GM18861 (cell line): ENCODE data around the gene ABHD17B.
A peak's percentile ranks its signal among the peaks of the same experiment; 100 is the strongest.

Experiments used
- ATAC-seq: cut with Tn5 transposase; IDR thresholded peaks from one replicate; pipeline ENCODE4 v1.9.1; 2021; ENCODE audit not compliant: unreplicated experiment

ABHD17B gene

DNA sequence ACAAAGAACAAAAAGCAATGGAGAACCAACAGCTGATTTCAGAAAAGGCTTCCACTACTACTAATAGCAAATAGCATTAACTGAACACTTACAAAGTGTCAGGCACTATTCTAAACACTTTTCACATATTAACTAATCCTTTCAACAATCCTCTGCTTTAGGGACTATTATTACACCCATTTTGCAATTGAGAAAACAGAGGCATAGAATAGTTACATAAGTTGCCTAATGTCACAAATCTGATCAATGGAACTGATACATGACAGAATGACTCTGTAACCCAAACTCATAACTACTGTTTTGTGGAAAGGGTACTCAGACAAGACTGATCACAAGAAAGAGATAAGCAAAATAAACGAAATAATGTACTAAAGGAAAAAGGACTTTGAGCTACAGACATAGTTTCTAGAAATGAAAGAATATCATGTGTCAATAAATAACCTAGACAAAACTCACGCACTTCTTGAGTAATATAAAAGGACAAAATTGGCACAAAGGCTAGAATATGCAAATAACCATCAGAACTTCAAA, 31.3 kb downstream of the ABHD17B start:
- ATAC-seq = no peak

DNA sequence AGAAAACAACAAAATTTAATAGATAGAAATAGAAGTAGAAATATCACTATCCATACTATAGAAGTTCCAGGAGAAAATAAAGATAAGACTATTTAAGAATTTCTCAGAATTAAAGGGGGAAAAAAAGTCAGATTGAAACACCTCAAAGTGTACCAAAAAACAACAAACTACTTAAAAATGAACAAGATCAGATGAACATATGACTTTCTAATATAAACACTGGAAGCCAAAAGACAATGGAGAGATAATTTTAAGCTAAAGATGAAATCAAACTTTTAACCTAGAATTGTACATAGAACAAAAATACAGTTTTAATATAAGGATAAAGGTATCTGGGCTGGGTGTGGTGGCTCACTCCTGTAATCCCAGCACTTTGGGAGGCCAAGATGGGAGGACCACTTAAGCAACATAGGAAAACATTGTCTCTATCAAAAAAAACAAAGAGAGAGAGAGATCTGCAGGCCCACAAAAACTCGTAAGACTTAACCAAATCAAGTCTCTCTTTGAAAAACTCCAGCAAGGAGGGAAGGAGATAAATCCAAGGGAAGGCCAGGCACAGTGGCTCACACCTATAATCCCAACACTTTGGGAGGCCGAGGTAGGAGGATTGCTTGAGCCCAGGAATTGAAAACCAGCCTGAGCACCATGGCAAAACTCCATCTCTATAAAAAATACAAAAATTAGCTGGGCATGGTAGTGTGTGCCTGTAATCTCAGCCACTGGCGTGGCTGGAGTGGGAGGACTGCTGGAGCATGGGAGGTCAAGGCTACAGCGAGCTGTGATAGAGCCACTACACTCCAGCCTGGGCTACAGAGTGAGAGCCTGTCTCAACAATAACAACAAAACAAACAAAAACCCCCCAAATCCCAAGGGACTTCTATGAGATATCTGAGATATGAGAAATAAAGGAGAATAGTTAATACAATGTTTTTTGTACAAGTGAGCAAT, 32.4 kb downstream of the ABHD17B start:
- no peak for ATAC-seq

DNA sequence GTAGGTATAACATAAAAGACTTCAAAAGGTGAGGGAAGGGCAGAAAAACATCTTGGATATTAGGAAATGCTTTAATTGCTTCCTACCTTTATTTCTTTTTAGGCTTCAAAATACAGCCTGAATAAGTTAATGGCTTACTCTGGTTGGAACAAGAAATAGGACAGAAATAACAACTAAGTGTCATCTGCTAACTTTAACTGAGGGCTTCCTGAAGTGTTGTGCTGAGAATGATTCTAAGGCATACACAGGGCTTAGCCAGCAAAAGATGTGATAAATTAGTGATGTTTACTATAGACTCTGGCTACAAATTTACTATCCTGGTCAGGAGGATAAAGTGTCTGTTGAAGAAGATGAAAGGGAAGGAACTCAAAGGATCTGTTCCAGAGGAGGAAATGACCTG, 34.2 kb downstream of the ABHD17B start:
- ATAC-seq = no peak

DNA sequence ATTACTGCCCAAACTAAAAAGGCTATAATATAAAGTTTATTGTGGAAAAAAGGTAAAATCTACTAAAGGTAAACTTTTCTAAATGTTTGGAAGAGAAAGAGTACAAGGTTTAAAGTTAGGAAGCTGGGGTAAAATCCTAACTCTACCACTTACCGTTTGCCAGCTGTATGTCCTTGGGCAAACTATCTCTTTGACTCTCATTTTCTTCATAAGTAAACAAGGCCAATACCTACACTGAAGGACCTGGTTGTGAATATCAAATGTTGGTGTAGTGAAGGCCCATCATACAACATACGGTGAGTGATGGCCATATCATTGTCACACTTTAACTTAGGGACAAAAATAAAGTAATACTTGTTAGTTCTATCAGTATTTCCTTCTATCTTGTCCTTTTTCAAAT, 34.9 kb downstream of the ABHD17B start:
- no peak for ATAC-seq

DNA sequence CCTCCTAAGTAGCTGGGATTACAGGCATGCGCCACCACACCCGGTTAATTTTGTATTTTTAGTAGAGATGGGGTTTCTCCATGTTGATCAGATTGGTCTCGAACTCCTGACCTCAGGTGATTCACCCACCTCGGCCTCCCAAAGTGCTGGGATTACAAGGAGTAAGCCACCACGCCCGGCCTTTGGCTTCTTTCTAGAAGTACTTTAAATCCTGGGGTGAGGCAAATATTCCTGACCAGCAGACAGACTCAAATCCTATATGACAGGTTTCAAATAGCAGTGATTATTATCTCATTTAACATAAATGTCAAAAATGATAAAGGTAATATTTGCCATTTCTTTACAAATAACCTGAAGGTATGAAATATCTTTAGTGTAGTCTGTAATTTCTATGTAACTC, 35.6 kb downstream of the ABHD17B start:
- no peak for ATAC-seq

DNA sequence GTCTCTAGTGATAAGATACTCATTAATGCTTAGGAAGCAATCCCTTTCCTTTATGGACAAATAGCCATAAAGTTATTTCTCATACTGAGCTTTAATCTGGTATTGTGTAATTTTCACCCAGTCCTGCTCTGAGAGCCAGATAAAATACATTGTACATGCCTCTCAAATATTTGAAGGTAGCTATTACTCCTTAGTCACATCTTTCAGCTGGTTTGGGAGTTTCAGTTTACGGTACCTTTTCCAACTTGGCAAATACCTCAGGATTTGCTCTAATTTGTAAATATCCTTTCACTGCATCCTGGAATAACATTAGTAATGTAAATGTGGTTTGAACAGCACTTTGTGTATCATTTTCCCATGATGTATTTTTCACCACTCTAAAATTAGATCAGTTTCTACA, 47.4 kb downstream of the ABHD17B start:
- ATAC-seq = no peak

DNA sequence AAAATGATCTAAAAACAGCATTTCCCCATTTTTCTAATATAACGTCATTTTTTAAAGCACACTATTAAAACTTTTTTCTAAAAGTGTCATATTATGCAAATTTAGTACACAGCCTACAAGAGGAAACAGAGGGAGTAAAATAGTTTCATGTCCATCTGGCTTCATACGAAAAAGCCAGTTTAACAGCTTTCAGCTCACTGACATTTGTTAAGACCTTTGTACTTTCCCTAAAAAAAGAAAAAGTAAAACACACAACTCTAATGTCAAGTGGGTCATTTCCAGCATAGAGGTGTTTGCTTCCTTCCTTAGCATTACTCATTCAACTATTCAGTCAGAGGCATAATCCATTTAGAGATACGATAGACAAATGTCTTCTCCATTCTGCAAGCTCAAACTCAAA, 49.4 kb downstream of the ABHD17B start:
- ATAC-seq = no peak

DNA sequence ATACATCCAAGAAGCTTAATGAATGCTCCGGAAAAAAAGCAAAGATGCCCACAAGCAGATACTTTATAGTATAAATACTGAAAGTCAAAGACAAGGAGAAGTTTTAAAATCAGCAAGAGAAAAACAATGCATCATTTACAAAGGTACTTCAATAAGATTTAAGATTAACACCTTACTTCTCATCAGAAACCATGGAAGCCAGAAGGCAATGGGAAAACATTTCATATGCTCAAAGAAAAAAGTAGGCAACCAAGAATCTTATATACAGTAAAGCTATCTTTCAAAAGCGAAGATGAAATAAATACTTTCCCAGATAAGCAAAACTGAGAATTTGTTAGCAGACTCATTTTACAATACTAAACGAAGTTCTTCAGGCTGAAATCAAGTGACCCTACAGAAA, 51.1 kb downstream of the ABHD17B start:
- ATAC-seq = no peak

DNA sequence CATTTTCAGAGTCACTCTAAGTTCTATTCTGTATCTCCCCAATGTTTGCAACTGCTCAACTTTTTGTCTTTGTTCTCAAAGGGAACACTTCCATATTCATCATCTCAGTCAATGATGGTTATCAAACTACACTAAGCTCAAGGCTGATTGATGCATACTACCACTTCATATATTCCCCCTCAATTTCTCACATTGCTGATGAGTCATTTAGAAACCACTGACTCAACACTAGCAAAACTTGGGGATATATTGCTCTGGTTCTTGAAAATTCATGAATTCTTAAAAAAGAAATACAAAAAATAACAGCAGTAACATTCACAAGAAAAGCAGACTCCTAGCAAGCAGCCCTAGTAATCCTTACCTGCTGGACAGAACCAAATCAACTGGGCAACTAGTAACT, 52.2 kb downstream of the ABHD17B start:
- peak; percentile 71 for ATAC-seq

DNA sequence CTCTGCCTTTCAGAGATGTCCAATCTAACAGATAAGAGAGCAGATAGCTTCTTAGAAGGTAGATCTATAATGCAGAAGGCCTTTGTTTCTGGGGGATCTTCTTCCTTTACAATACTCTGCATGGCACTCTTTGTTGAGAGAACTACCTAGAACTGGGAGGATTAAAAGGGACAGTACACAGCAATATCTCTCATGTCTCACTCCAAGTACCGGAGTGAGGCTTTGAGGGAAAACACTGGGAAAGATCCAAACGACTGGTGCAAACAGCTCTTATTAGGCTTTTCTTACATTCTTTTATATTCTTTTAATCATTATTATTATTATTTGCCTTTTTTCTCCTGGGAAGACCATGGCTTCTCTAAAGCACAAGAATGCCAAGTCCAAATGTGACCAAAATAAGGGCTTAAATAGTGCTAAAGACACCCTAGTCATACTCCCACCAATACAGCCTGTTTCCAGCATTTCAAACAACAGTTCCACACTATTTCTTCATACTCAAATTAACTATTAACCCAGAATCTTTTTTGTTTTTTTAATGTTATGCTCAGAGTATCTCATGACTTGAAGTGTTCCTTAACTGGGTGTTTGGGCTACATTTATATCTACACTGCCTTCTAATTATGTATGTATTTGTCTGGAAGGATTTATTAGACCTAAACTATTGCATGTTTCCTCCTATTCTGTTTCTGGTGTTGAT, 52.7 kb downstream of the ABHD17B start:
- no peak for ATAC-seq

DNA sequence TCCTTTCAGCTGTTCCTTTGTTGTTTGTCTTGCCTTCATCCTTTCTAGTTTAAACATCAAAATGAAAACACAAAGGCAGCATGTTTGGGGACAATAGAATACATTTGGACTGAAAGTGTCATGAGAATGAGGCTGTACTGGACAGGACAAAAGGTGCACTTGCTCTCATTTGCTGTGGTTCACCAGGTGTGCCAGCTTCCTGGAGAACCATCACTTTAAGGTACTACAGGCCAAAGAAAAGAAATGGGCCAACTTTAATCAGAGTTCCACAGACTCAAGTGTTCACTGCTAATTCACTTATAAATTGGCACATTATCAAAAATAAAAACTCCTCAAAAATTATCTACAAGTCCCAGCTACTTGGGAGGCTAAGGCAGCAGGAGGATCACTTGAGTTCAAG, 53.8 kb downstream of the ABHD17B start:
- no peak for ATAC-seq

DNA sequence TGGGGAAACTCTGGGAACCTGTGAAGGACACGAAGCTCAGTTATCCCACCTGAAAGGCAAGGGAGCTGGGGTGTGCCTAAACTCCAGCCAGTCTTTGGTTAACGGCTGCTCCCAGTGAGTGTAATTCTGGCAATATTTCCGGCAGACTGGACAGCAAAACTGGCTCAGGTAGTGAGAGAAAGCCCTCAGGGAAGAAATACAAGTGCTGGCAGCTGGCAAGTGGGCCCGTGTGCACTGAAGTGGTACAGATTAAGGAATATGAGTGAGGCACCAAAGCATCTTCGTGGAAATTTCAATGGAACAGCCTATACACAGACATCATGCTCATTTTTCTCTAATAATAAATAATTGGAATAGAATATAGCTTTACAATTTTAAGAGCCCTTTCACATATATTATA, 56.2 kb downstream of the ABHD17B start:
- ATAC-seq = no peak

DNA sequence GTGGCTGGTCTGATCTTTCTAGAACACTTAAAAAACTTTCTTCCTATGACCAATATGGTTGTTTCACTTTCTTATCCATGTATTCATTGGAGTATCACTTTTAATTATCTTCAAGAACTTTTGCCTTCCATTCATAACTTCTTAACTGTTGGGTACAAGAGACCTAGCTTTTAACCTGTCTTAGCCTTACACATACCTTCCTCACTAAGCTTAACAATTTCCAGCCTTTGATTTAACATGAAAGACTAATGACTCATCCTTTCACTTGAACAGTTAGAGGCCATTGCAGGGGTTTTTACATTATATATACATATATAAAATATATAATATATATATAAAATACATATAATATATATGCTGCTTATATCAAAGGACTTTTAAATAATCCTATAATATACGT, 57.9 kb downstream of the ABHD17B start:
- ATAC-seq = no peak

DNA sequence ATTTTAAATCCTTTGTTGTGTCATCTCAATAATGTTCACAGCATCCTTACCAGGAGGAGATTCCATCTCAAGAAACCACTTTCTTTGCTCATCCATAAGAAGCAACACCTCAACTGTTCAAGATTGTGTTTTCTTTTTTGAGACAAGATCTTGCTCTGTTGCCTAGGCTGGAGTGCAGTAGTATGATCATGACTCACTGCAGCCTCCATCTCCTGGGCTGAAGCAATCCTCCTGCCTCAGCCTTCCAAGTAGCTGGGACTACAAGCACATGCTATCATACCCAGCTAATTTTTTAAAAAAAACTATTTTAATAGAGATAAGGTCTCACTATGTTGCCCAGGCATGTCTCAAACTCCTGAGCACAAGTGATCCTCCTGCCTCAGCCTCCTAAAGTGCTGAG, 60.0 kb downstream of the ABHD17B start:
- no peak for ATAC-seq

DNA sequence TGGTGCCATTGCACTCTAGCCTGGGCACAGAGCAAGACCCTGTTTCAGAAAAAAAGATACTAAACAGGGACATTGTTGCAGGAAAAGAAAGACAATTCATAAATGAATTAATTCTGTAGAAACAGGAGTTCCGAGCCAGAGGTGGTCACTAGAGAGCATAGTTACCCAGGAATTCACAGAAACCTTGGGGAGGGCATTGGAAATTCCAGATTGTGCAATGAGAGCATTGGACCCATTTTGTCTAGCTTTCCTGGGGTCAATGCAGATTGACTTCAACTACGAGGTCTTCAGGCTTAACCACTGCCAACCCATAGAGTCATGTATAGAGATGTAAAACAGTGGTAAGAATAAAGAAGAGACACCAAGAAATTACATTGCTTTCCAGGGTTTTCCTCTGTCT, 63.1 kb downstream of the ABHD17B start:
- no peak for ATAC-seq

DNA sequence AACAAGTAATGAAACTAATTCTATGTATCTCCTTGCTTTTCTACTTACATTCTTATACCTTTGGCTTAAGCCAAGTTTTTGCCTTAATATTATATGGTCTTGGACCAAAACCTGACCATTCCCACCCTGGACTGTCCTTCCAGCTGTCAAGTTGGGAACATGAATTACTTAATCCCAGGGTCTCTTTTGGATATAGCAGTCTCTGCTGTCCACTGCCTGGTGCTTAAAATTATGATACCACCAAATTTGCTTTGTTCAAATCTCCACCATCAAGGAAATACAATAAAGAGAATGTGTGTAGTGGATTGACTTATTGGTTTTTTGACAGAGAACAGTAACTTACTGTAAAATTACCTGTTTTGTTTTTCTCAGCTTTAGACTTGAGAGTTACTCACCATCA, 66.2 kb downstream of the ABHD17B start:
- no peak for ATAC-seq

DNA sequence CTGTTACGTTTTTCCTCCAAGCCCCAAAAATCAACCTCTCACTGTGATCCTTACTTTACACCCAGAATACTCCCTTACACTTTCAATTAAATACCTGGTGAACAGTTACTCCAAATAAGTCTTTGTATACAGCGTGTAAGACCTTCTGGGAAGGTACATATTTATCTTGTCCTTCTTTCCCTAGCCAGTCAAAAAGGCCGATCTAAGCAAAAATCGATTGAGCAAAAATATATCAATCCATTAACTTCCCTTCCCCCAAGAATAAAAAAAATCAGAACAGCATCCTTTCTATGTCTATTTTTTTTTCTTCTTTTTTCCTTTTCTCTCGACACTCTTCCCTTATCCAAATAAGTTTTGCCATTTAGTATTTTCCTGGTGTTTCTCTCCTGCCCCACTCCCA, 71.3 kb downstream of the ABHD17B start:
- no peak for ATAC-seq

DNA sequence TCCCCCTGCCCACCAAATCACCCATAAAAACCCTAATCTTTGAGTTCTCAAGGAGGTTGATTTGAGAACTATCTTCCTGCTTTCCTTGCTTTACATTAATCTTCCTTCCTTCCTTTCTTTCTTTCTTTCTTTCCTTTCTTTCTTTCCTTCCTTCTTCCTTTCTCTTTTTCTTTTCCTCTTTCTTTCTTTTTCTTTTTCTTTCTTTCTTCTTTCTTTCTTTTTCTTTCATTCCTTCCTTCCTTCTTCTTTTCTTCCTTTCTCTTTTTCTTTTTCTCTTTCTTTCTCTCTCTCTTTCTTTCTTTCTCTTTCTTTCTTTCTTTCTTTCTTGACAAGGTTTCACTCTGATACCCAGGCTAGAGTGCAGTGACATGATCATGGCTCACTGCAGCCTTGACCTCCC, 75.4 kb downstream of the ABHD17B start:
- ATAC-seq = no peak

DNA sequence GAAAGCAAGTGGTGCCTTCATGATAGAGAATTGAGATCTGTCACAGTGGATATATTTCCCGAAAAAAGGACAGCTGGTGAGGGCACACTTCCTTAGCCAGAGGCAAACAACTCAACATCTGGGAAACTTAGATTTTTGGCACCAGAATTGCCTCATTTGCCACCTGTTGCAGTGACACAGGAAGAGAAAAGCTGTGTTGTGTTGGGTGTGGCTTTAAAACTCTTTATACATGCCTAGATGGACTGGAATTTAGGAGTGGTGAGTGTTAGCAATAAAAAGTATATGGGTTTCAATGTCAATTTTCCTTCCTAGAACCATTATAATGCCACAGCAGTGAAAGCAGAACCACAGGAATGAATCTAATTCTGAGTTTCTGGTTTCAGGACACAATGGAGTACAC, 80.1 kb downstream of the ABHD17B start:
- no peak for ATAC-seq

DNA sequence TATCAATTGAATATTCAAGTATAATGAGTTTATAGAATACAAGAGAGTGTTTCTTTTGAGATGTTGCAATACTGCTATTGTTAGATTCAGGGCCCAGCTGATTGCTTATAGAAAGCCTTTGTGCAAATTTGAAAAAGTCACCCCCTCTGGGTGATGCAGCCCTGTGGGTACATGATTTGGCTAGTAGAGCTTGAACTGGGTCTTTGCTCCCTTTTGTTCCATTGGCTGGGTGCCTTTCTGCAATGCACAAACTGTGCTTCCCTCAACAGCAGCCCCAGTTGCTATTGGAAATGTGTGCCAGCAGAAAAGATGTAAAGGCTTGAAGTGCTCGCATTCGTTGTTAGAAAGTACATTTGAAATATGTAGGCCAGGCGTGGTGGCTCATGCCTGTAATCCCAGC, 80.8 kb downstream of the ABHD17B start:
- ATAC-seq = no peak

DNA sequence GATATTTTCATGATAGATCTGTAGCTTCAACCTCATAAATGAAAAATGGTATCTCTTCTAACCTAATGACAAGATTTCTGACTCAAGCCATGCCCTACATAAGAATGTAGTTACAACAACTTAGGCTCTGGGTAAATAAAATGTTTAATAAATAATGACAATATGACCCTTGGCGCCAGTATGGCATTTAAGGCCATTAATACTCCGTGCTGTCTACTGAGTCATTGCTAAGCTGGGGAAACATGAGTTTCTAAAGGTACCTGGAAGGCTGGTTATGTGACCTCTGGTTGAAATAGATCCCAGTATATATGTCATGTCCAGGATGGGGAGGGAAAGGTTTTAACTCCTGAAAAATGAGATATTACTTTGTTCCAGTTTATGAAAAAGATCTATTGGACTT, 84.7 kb downstream of the ABHD17B start:
- no peak for ATAC-seq

DNA sequence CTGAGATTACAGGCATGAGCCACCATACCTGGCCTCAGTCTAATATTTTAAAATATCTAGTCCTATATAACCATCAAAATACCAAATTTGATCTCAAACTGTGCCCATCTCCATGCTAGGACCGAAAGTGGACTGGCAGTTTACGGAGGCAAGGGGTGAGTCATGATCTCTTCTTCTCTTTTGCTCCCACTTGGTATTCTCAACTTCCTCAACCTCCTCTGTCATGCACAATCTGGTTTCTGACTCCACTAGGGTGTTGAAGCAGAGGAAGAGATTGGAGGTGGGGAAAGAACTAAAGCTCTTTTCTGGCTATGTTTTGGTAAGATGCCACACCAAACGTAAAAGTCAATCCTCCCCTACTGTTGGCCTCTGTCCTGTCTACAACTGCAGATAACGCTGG, 86.7 kb downstream of the ABHD17B start:
- ATAC-seq = no peak
